Spinal cord (tissue), 10 donors: ENCODE results near the gene AMMECR1L. TPM values are rescaled to one million over a fixed set of nuclear protein-coding genes. Genes with fewer than 3 reads are reported as not detected.
"Not testable (repeated sequence)": the region's sequence is repeated elsewhere in the genome, so short reads cannot be mapped to it uniquely, and the experiment has no call there.

Experiments
- DNase-seq, 6 donors: peaks; one replicate each; pipeline versions ENCODE4 v3.0.0 to v3.0.0-alpha.2; 2013 to 2015; ENCODE audit warnings: low spot score in 6 of 6, low read depth in 4 of 6
- H3K27ac ChIP-seq: one replicate; pipeline ENCODE4 v1.5.1; 2013; ENCODE audit warnings: low read depth, low read length, control low read depth
- H3K27me3 ChIP-seq: one replicate; pipeline ENCODE4 v1.6.1; 2013; ENCODE audit warnings: low read length; ENCODE audit not compliant: control insufficient read depth, insufficient read depth
- H3K36me3 ChIP-seq: one replicate; pipeline ENCODE4 v1.6.1; 2013; ENCODE audit warnings: low read length; ENCODE audit not compliant: control insufficient read depth, insufficient read depth
- H3K4me1 ChIP-seq: one replicate; pipeline ENCODE4 v1.6.1; 2013; ENCODE audit warnings: low read length; ENCODE audit not compliant: control insufficient read depth, insufficient read depth
- H3K4me3 ChIP-seq: one replicate; pipeline ENCODE4 v1.5.1; 2013; ENCODE audit warnings: low read depth, low read length, control low read depth
- H3K9me3 ChIP-seq: one replicate; pipeline ENCODE4 v1.6.1; 2013; ENCODE audit warnings: low read length; ENCODE audit not compliant: control insufficient read depth, insufficient read depth
- WGBS: methylation state at CpG from one replicate; pipeline ENCODE4 v1.1.5; 2013; ENCODE audit warnings: missing lambda C conversion rate; ENCODE audit not compliant: insufficient coverage; 5-methylcytosine and 5-hydroxymethylcytosine counted together
- long read RNA-seq, 4 donors: transcript quantifications; one replicate each; lab custom pipeline, GENCODE V29; 2026
- polyA plus RNA-seq, 2 donors: library from polyadenylated mRNA; unstranded; fragments of 120-200 nt; gene quantifications; one replicate each; pipeline ENCODE4 v1.2.1, GENCODE V29; 2013; ENCODE audit not compliant: insufficient read length in 2 of 2
- total RNA-seq, 2 donors: library from RNA; depleted of rRNA in 1 of 2; stranded (reverse); fragments of 120-200 nt in 1 of 2; fragments of >200 nt in 1 of 2; gene quantifications; one replicate each; pipeline versions ENCODE4 v1.2.3 to v1.2.4, GENCODE V29; 2013 to 2014
- donor health status: healthy.

AMMECR1L gene
- 10 to 100 TPM; 13.0 to 16.0 TPM for total RNA-seq
- polyA plus RNA-seq = 10 to 100 TPM; 18.8 to 19.3 TPM
- long read RNA-seq, donor 1, full-length matches to known transcripts = 2 of 2 reads
- long read RNA-seq, donor 1, partial matches to known transcripts = 0 of 2 reads
- long read RNA-seq, donor 1, other reads (novel, unspliced or antisense) = 0 of 2 reads
- long read RNA-seq, donor 2, partial matches to known transcripts = 6 of 6 reads
- long read RNA-seq, donor 2, other reads (novel, unspliced or antisense) = 0 of 6 reads
- long read RNA-seq, donor 3, full-length matches to known transcripts = 2 of 2 reads
- long read RNA-seq, donor 3, partial matches to known transcripts = 0 of 2 reads
- long read RNA-seq, donor 3, other reads (novel, unspliced or antisense) = 0 of 2 reads
- long read RNA-seq, donor 4 = 0 reads

- WGBS = 0% methylated on average over 41 of the region's 85 CpGs
- H3K27ac ChIP-seq = peak within 1 kb of the TSS; percentile 95
- H3K4me3 ChIP-seq = peak within 1 kb of the TSS; percentile 54
- peak in 5 of 6 donors; percentile 35 to 89 (median 51) for DNase-seq
- H3K9me3 ChIP-seq, H3K27me3 ChIP-seq, H3K4me1 ChIP-seq, H3K36me3 ChIP-seq: not testable (repeated sequence)
These were observed at the start of gene AMMECR1L for GRCh38 chr2:127885780-127886592. TSS of gene AMMECR1L (minus strand) at chr2:127885956. CDS start at chr2:127874234, 11,722 bp downstream.

- WGBS = no CpG with 5 or more reads among the region's 6 CpGs
- peaks cover under 1% of the 10 kb centered on the region for H3K36me3 ChIP-seq
- no peak for DNase-seq
- no peaks in the 10 kb centered on the region for H3K27me3 ChIP-seq
- H3K27ac ChIP-seq = no peak overlapping the region
- H3K4me1 ChIP-seq = no peaks in the 10 kb centered on the region
- H3K9me3 ChIP-seq = no peaks in the 10 kb centered on the region
- H3K4me3 ChIP-seq = no peak overlapping the region
These were observed 49.6 kb upstream of the AMMECR1L start for GRCh38 chr2:127935337-127935736.

- no peak for DNase-seq
- WGBS = no CpG with 5 or more reads among the region's 7 CpGs
- Histone ChIP-seq H3K36me3 (no peaks in the 10 kb centered on the region), H3K9me3 (no peaks in the 10 kb centered on the region), H3K4me3 (no peak overlapping the region), H3K27me3 (no peaks in the 10 kb centered on the region), H3K27ac (no peak overlapping the region), H3K4me1 (no peaks in the 10 kb centered on the region)
These were observed 46.6 kb upstream of the AMMECR1L start for GRCh38 chr2:127932199-127932876.

- Histone ChIP-seq H3K27me3 (no peaks in the 10 kb centered on the region), H3K4me1 (no peaks in the 10 kb centered on the region), H3K27ac (no peak overlapping the region), H3K9me3 (no peaks in the 10 kb centered on the region), H3K36me3 (no peaks in the 10 kb centered on the region), H3K4me3 (no peak overlapping the region)
- WGBS = 100% methylated on average over 1 of the region's 1 CpG
- no peak for DNase-seq
These were observed 43.7 kb upstream of the AMMECR1L start for GRCh38 chr2:127929449-127929848.

- Histone ChIP-seq H3K9me3 (no peaks in the 10 kb centered on the region), H3K4me3 (no peak overlapping the region), H3K36me3 (no peaks in the 10 kb centered on the region), H3K4me1 (no peaks in the 10 kb centered on the region), H3K27me3 (no peaks in the 10 kb centered on the region), H3K27ac (no peak overlapping the region)
- WGBS = no CpG with 5 or more reads among the region's 3 CpGs
- no peak for DNase-seq
These were observed 41.6 kb upstream of the AMMECR1L start for GRCh38 chr2:127927384-127927783.

- no peak overlapping the region for H3K27ac ChIP-seq
- WGBS = 93% methylated on average over 4 of the region's 4 CpGs
- no peaks in the 10 kb centered on the region for H3K27me3 ChIP-seq
- H3K36me3 ChIP-seq = no peaks in the 10 kb centered on the region
- H3K4me1 ChIP-seq = no peaks in the 10 kb centered on the region
- no peak for DNase-seq
- no peaks in the 10 kb centered on the region for H3K9me3 ChIP-seq
- no peak overlapping the region for H3K4me3 ChIP-seq
These were observed 32.2 kb upstream of the AMMECR1L start for GRCh38 chr2:127917916-127918315.

GRCh38 chr2:127913808-127914457 is 28.2 kb upstream of the AMMECR1L start:
- no peak for DNase-seq
- Histone ChIP-seq H3K4me3 (no peak overlapping the region), H3K27ac (no peak overlapping the region), H3K9me3 (no peaks in the 10 kb centered on the region), H3K36me3 (no peaks in the 10 kb centered on the region), H3K27me3 (no peaks in the 10 kb centered on the region), H3K4me1 (no peaks in the 10 kb centered on the region)
- 92% methylated on average over 4 of the region's 8 CpGs for WGBS

GRCh38 chr2:127911737-127912136 is 26.0 kb upstream of the AMMECR1L start:
- DNase-seq = no peak
- WGBS = no CpG with 5 or more reads among the region's 2 CpGs
- Histone ChIP-seq H3K27me3 (no peaks in the 10 kb centered on the region), H3K4me3 (no peak overlapping the region), H3K36me3 (no peaks in the 10 kb centered on the region), H3K27ac (no peak overlapping the region), H3K4me1 (no peaks in the 10 kb centered on the region), H3K9me3 (no peaks in the 10 kb centered on the region)

GRCh38 chr2:127910415-127910814 is 24.7 kb upstream of the AMMECR1L start:
- no peak overlapping the region for H3K4me3 ChIP-seq
- no peaks in the 10 kb centered on the region for H3K4me1 ChIP-seq
- H3K9me3 ChIP-seq = no peaks in the 10 kb centered on the region
- WGBS = 90% methylated on average over 2 of the region's 3 CpGs
- DNase-seq = no peak
- no peak overlapping the region for H3K27ac ChIP-seq
- no peaks in the 10 kb centered on the region for H3K36me3 ChIP-seq
- no peaks in the 10 kb centered on the region for H3K27me3 ChIP-seq
